Heart right ventricle (tissue), 16 donors: ENCODE data around the gene SESN1. TPM values are rescaled to one million over a fixed set of nuclear protein-coding genes. Genes with fewer than 3 reads are reported as not detected.

ENCODE experiments used
- ATAC-seq, 8 donors: fragments of 200-7000 bp; cut with Tn5 transposase; one replicate each; pipeline ENCODE4 v1.9.1; 2020; ENCODE audit warnings: mild to moderate bottlenecking in 8 of 8, moderate library complexity in 8 of 8, moderate number of reproducible peaks in 1 of 8
- DNase-seq, 2 donors: peaks; one replicate each; pipeline ENCODE4 v3.0.0-alpha.2; 2020
- H3K27ac ChIP-seq, 10 donors: fragments of 200-600 bp; sonication (generic) in 2 of 10; one replicate each; pipeline versions ENCODE4 v1.5.0 to v1.8.0; 2020 to 2022; ENCODE audit warnings: mild to moderate bottlenecking in 3 of 10
- H3K27me3 ChIP-seq, 7 donors: fragments of 200-600 bp; one replicate each; pipeline ENCODE4 v1.8.0; 2021 to 2022; ENCODE audit warnings: mild to moderate bottlenecking in 2 of 7
- H3K36me3 ChIP-seq, 9 donors: fragments of 200-600 bp; sonication (generic) in 1 of 9; one replicate each; pipeline versions ENCODE4 v1.5.0 to v1.8.0; 2020 to 2022; ENCODE audit warnings: mild to moderate bottlenecking in 2 of 9
- H3K4me1 ChIP-seq, 9 donors: fragments of 200-600 bp; sonication (generic) in 1 of 9; one replicate each; pipeline versions ENCODE4 v1.5.0 to v1.8.0; 2020 to 2022; ENCODE audit warnings: mild to moderate bottlenecking in 4 of 9
- H3K4me3 ChIP-seq, 10 donors: fragments of 200-600 bp; sonication (generic) in 2 of 10; one replicate each; pipeline versions ENCODE4 v1.5.0 to v1.8.0; 2020 to 2022; ENCODE audit warnings: mild to moderate bottlenecking in 7 of 10, moderate library complexity in 2 of 10
- H3K9me3 ChIP-seq, 11 donors: fragments of 200-600 bp in 10 of 11; sonication (generic) in 2 of 11; one replicate each; pipeline versions ENCODE4 v1.5.0 to v1.8.0; 2013 to 2022; ENCODE audit warnings: mild to moderate bottlenecking in 2 of 11, control low read depth in 1 of 11, moderate library complexity in 1 of 11
- WGBS, 2 donors: extraction: QIAGEN DNeasy Blood & Tissue Kit; methylation state at CpG; one replicate each; pipeline ENCODE4 v1.1.7; 2013; ENCODE audit warnings: inconsistent platforms in 1 of 2; 5-methylcytosine and 5-hydroxymethylcytosine counted together
- intact Hi-C, 10 donors: fragments of 100-400 bp; cut with DNase I; formaldehyde crosslinking; loops; one replicate each; pipeline versions ENCODE4 v1.11.1 to v1.14.2; 2022
- polyA plus RNA-seq, 2 donors: library from polyadenylated mRNA; stranded (reverse); fragments of 200-250 nt; gene quantifications; one replicate each; pipeline ENCODE4 v1.2.3, GENCODE V29; 2013
- total RNA-seq, 10 donors: library from RNA; stranded (reverse); fragmentation: NEBNext Ultra II Directional in 3 of 10; extraction: Animal tissue kit (Norgen Biotek cat#: 25700) in 3 of 10; gene quantifications; one replicate each; pipeline versions ENCODE4 v1.2.1 to v1.2.4, GENCODE V29; 2021 to 2023
- TF ChIP-seq, protein P1 (sequence below), 9 donors: fragments of 200-600 bp; sonication (generic) in 2 of 9; IDR thresholded peaks; one replicate each; pipeline versions ENCODE4 v1.5.0 to v1.8.0; 2021 to 2022; ENCODE audit warnings: antibody characterized with exemption in 9 of 9, mild to moderate bottlenecking in 5 of 9, moderate library complexity in 1 of 9
- donor health status: Arrhythmogenic right ventricular cardiomyopathy.
- donor health status: ischemic (EF 13 %, LVEDD 7.1; RV severe dilation, severe dysfunction).
- donor health status: healthy with polysubstance abuse.
- donor health status: DM: no; HTN: yes; CAD: no.
- donor health status: DM: no; HTN: no; CAD: no.
- donor health status: ischemic (EF 25% LVEDD 6.9; RV normal size, moderate dysfunction).
- donor health status: ischemic (EF 25% LVEDD 5.7; RV mildly dilated, moderate dysfunction).
- donor health status: healthy.
- donor health status: DM: yes; HTN: yes; CAD: no.
- donor health status: Ischemic cardiomyopathy.
- donor health status: ischemic (EF 35%, LVEDD 5.7; RV mildly dilated, moderate dysfunction).
- donor health status: nonischemic (EF 11% LVEDD 7.7; RV severe dilation, severe dysfunction).
- donor health status: DM: yes; HTN: yes; CAD: no.
- donor health status: PGD.
- donor health status: ischemic (EF 29% LVEDD 5.4; RV normal size, mild dysfunction).
- donor health status: nonischemic (EF 23%, LVEDD 6.1; RV moderate dilation, normal function).

SESN1 gene
- total and polyA plus RNA-seq, 12 donors = 16.2 to 62.8 (median 37.7) TPM

DNA sequence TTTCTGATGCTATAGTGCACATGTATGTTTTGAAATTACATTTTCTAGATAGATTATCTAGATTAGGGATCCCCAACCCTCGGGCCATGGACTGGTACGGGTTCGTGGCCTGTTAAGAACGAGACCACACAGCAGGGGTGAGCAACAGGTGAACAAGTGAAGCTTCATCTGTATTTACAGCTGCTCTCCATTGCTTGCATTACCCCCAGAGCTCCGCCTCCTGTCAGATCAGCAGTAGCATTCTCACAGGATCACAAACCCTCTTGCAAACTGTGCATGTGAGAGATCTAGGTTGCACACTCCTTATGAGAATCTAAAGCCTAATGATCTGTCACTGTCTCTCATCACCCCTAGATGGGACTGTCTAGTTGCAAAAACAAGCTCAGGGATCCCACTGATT lies 11.0 kb upstream of the SESN1 start:
- H3K27me3 ChIP-seq = no peaks in the 10 kb centered on the region
- no peak overlapping the region for H3K4me3 ChIP-seq
- WGBS, 2 donors = 88 to 92% methylated on average over 5 of the region's 5 CpGs
- peaks cover 0 to 9% (median 0%) of the 10 kb centered on the region in 11 donors for H3K9me3 ChIP-seq
- H3K4me1 ChIP-seq = peaks cover 0 to 17% (median 0%) of the 10 kb centered on the region in 9 donors
- no peak overlapping the region for H3K27ac ChIP-seq
- TF ChIP-seq, protein P1, sequence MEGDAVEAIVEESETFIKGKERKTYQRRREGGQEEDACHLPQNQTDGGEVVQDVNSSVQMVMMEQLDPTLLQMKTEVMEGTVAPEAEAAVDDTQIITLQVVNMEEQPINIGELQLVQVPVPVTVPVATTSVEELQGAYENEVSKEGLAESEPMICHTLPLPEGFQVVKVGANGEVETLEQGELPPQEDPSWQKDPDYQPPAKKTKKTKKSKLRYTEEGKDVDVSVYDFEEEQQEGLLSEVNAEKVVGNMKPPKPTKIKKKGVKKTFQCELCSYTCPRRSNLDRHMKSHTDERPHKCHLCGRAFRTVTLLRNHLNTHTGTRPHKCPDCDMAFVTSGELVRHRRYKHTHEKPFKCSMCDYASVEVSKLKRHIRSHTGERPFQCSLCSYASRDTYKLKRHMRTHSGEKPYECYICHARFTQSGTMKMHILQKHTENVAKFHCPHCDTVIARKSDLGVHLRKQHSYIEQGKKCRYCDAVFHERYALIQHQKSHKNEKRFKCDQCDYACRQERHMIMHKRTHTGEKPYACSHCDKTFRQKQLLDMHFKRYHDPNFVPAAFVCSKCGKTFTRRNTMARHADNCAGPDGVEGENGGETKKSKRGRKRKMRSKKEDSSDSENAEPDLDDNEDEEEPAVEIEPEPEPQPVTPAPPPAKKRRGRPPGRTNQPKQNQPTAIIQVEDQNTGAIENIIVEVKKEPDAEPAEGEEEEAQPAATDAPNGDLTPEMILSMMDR (IDR thresholded peaks at IDR 0.05) = no peak
- no peak for DNase-seq
- intact Hi-C loops = no loop called here
- peaks cover 0 to 30% (median 0%) of the 10 kb centered on the region in 9 donors for H3K36me3 ChIP-seq
- no peak for ATAC-seq

DNA sequence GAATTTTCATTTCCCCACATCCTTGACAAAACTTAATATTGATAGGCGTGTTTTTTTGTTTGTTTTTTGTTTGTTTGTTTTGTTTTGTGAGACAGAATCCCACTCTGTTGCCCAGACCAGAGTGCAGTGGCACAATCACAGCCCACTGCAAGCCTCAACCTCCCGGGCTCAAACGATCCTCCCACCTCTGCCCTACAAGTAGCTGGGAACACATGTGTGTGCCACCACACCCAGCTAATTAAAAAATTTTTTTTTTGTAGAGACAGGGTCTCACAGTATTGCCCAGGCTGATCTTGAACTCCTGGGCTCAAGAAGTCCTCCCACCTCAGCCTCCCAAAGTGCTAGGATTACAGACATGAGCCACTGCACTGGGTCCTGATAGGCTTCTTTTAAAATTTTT lies 9.9 kb upstream of the SESN1 start:
- ATAC-seq (no peak), DNase-seq (no peak)
- TF ChIP-seq, protein P1 (IDR thresholded peaks at IDR 0.05) = no peak
- Histone ChIP-seq H3K4me3 (no peak overlapping the region), H3K9me3 (peaks cover 0 to under 1% (median 0%) of the 10 kb centered on the region in 11 donors), H3K36me3 (peaks cover 0 to 40% (median 0%) of the 10 kb centered on the region in 9 donors), H3K27me3 (no peaks in the 10 kb centered on the region), H3K27ac (no peak overlapping the region), H3K4me1 (peaks cover 0 to 17% (median 0%) of the 10 kb centered on the region in 9 donors)
- 94 to 98% methylated on average over 3 of the region's 3 CpGs for WGBS, 2 donors
- intact Hi-C loops = no loop called here

DNA sequence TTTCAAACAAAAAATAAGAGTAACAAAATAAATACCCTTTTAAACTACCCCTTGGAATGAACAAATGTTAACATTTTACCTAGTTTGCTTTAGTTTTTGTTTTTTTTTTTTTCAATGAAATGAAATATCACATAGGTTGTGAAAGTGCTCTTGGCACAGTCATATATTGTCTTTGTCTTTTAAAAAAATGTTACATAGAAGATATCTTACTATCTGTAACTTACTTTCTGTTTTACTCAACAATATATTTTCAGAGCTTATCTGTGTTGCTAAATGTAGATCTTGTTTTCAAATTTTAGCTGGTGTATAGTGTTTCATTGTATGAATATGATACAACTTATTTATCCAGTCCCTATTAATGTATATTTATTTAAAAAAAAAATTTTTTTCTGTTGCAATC lies 9.3 kb upstream of the SESN1 start:
- DNase-seq = no peak
- no peak overlapping the region for H3K4me3 ChIP-seq
- TF ChIP-seq, protein P1 (IDR thresholded peaks at IDR 0.05) = no peak
- H3K36me3 ChIP-seq = peaks cover 0 to 39% (median 0%) of the 10 kb centered on the region in 9 donors
- peaks cover 0 to 17% (median 0%) of the 10 kb centered on the region in 9 donors for H3K4me1 ChIP-seq
- H3K9me3 ChIP-seq = no peaks in the 10 kb centered on the region
- H3K27ac ChIP-seq = no peak overlapping the region
- ATAC-seq = no peak
- H3K27me3 ChIP-seq = no peaks in the 10 kb centered on the region
- intact Hi-C loops = no loop called here

DNA sequence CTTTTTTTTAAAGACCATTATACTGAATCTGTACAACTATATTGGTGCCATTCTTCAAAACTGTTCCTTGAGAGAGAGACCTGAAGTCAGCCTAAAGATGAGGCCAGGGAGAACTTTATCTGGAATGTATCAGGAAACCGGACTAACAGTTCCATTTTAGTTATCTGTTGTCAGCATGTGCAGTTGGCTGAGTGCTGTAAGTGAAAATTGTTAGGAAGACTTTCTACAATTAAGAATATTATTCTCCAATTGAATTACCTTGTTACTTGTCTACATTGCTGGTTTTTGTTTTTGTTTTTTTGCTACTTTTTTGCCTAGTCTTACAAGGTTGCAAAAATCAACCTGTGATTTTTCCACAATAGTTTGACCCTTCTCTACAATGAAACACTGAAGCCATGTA lies 8.1 kb upstream of the SESN1 start:
- WGBS, 2 donors = 13 to 33% methylated on average over 1 of the region's 1 CpG
- DNase-seq (no peak), ATAC-seq (no peak)
- Histone ChIP-seq H3K27me3 (no peaks in the 10 kb centered on the region), H3K27ac (no peak overlapping the region), H3K9me3 (no peaks in the 10 kb centered on the region), H3K4me3 (no peak overlapping the region), H3K36me3 (peaks cover 0 to 33% (median 0%) of the 10 kb centered on the region in 9 donors), H3K4me1 (peaks cover 0 to 17% (median 0%) of the 10 kb centered on the region in 9 donors)
- intact Hi-C loops = no loop called here
- TF ChIP-seq, protein P1 (IDR thresholded peaks at IDR 0.05) = no peak
